GM12878 (cell line): ENCODE measurements around the gene TMEM91. TPM values are rescaled to one million over a fixed set of nuclear protein-coding genes. Genes with fewer than 3 reads are reported as not detected.

Experiments used
- CBX3 ChIP-seq: fragments of 200-600 bp; sonication (generic); IDR thresholded peaks from 2 replicates; pipeline ENCODE4 v1.6.1; 2016; ENCODE audit warnings: low read depth, borderline replicate concordance
- DPF2 ChIP-seq: fragments of 450-650 bp; IDR thresholded peaks from 2 replicates; pipeline ENCODE4 v1.6.1; 2017; ENCODE audit warnings: mild to moderate bottlenecking
- E4F1 ChIP-seq: fragments of 450-650 bp; IDR thresholded peaks from 2 replicates; pipeline ENCODE4 v1.6.1; 2018; ENCODE audit warnings: borderline replicate concordance, mild to moderate bottlenecking; ENCODE audit not compliant: partially characterized antibody
- MEF2B ChIP-seq: fragments of 450-650 bp; IDR thresholded peaks from 2 replicates; pipeline ENCODE4 v1.6.1; 2018; ENCODE audit warnings: mild to moderate bottlenecking, moderate library complexity; ENCODE audit not compliant: partially characterized antibody, poor library complexity, severe bottlenecking
- POLR2A ChIP-seq: IDR thresholded peaks from 2 replicates; pipeline ENCODE4 v1.6.1; 2011; ENCODE audit warnings: low read depth, mild to moderate bottlenecking, low read length
- SKIL ChIP-seq: fragments of 450-650 bp; IDR thresholded peaks from 2 replicates; pipeline ENCODE4 v1.6.1; 2017; ENCODE audit warnings: mild to moderate bottlenecking, low read depth, inconsistent platforms; ENCODE audit not compliant: poor library complexity, severe bottlenecking
- SUPT20H ChIP-seq: IDR thresholded peaks from 2 replicates; pipeline ENCODE4 v1.6.1; 2011; ENCODE audit warnings: low read depth, mild to moderate bottlenecking, low read length, moderate library complexity, borderline replicate concordance; ENCODE audit not compliant: control insufficient read depth
- polyA plus RNA-seq, 11 experiments: library from polyadenylated mRNA; depleted of rRNA in 4 of 11; unstranded in 6 of 11; stranded (reverse) in 5 of 11; fragments of >200 nt; fragmentation: Nextera tagmentation in 4 of 11; fragmentation: Illumina TruSeq in 1 of 11; extraction: Ambion mirVana in 4 of 11; extraction: Trizol in 1 of 11; gene quantifications; 1 replicate in 1 of 11; 2 replicates in 10 of 11; pipeline versions ENCODE4 v1.2.1 to v1.2.3, GENCODE V29; 2011 to 2016; ENCODE audit warnings: inconsistent platforms in 2 of 11, missing spikeins in 2 of 11, low read depth in 1 of 11
- total RNA-seq, 4 experiments: library from RNA; depleted of rRNA in 3 of 4; stranded (reverse); fragments of >200 nt in 3 of 4; fragmentation: Illumina TruSeq in 1 of 4; extraction: Trizol in 1 of 4; gene quantifications; 2 replicates each; pipeline versions ENCODE4 v1.2.1 to v1.2.3, GENCODE V29; 2013 to 2021

The TMEM91 gene
- total and polyA plus RNA-seq, 10 of the 15 experiments (the other 5 are each of a cell fraction or from before 2014, with no cell fraction given) = 1.5 to 5.5 (median 2.7) TPM

GRCh38 chr19:41427647-41428480, 51.5 kb downstream of the TMEM91 start (continued):
- TF ChIP-seq POLR2A = no peak; the same call in 1 of the 2 replicates
- no peak for TF ChIP-seq DPF2
- TF ChIP-seq CBX3 = no peak
- no peak for TF ChIP-seq MEF2B
- TF ChIP-seq SUPT20H = no peak
- peak; percentile 14 for TF ChIP-seq E4F1
- no peak for TF ChIP-seq SKIL
